Cardiac fibroblast (primary cell): Measurements from ENCODE around the gene HOATZ.

Source experiments
- DNase-seq, 2 donors: peaks; one replicate each; pipeline versions ENCODE4 v3.0.0 to v3.0.0-alpha.2; 2010; ENCODE audit warnings: low read depth in 2 of 2
- H3K4me3 ChIP-seq, 2 donors: replicated peaks in 1 of 2; 1 replicate in 1 of 2; 2 replicates in 1 of 2; pipeline ENCODE4 v1.5.1; 2011; ENCODE audit warnings: low read depth in 2 of 2, low read length in 2 of 2, mild to moderate bottlenecking in 2 of 2, moderate library complexity in 1 of 2
- CTCF ChIP-seq: IDR thresholded peaks from one replicate; pipeline ENCODE4 v1.5.1; 2011; ENCODE audit warnings: low read depth, mild to moderate bottlenecking, low read length, inconsistent platforms

The HOATZ gene

GRCh38 chr11:111581341-111581740 is 66.8 kb downstream of the HOATZ start:
- DNase-seq, result no peak
- TF ChIP-seq CTCF, result no peak
- no peak overlapping the region for H3K4me3 ChIP-seq

GRCh38 chr11:111582163-111582562 is 67.6 kb downstream of the HOATZ start:
- TF ChIP-seq CTCF, result no peak
- H3K4me3 ChIP-seq, result no peak overlapping the region
- DNase-seq, result no peak

DNA sequence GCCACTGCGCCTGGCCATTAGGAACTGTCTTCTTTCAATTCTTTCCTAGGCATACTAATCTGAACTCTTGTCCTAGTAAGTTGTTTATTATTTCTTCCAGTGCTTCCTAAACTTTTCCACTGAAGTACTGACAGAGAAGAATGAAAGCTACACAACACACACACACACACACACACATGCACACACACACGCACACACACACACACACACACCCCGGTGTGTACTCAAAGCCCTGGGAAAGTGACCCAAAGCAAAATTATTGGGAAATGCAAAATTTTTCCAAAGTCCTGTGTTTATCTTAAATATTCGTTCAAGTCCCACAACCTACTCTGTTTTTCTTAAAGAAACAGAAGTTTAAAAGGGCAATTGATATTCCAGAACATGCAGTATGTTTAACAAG is 68.3 kb downstream of the HOATZ start:
- no peak for TF ChIP-seq CTCF

DNA sequence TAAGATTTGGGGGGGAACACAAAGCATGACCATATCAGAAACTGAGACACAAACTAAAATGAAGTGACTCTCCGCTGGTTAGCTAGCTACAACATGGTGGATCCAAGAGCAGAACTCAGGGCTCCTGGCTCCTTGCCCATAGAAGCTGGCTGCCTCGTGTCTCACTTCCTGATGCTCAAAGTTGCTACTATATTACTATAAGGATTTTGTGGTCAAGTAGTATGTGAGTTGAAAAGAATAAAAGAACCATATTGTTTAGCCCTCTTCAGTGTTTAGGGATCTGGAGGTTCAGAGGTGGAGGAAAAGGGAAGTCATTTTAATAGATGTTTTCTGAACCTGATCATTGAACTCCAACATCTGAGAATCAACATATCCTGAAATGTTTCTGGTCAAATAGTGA is 70.8 kb downstream of the HOATZ start:
- no peak for TF ChIP-seq CTCF
- DNase-seq, result peak; percentile 70 to 86
- no peak overlapping the region for H3K4me3 ChIP-seq

More for the DNA sequence above, 68.3 kb downstream of the HOATZ start:
- no peak for DNase-seq
- no peak overlapping the region for H3K4me3 ChIP-seq

DNA sequence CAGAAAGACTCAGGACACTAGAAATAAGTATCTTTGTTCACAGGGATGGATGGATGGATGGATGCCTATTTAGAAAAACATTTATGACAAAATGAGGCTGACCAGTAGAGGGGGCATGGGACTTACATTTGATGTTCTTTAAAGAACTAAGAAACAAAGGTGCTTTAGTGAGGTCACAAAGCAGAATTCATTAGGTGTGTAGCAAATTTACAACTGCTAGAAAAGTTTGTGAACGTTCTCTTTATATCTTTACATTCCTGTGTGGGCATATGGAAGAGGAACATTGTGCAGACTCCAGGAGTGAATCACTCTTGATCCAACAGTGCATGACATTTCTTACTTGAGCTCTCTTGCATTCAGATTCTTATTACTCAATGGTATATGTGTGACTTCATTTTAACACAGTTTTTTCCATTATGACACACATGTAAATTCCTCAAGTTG is 71.8 kb downstream of the HOATZ start:
- no peak overlapping the region for H3K4me3 ChIP-seq
- peak; percentile 54 for TF ChIP-seq CTCF
- DNase-seq, result peak; percentile 68 to 75
